ENCODE data around the gene PRSS33.

The PRSS33 gene
- total RNA-seq: 0 reads per million in 2 donors

- no peak for DNase-seq
Measured at GRCh38 chr16:2787406-2787805, at the start of gene PRSS33. Gene PRSS33 (minus strand): TSS chr16:2787560. CDS start chr16:2786547, 1,013 bp downstream.

DNA sequence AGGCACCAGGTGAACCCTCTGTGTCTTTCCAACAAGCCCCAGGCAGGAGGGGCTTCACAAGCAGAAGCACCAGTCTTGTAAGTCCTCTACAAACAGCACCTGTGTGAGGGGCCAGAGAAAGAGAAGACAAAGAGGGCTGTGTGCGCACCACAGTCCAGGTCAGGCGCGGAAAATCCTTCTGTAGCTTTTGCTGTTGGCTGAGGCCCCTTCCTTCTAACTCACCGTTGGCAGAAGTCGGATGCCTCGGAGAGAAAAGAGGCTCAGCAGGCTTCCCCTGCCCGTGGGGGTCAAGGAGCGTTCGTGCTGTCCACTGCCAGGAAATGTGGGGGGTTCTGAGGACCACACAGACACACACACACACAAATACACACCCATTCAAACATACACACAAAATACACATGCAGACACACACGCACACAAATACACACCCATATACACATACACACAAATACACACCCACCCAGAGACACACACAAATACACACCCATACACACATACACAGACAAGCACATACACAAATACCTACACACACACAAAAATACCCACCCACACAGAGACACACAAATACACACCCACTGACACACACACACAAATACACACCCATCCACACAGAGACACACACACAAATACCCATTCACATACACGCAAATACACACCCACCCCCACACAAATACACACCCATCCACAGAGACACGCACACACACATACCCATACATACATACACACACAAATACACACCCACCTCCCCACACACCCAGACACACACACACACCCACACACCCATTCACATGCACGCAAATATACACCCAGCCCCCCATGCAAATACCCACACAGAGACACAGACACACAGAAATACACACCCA lies 49.5 kb upstream of the PRSS33 start:
- no peak for DNase-seq

GRCh38 chr16:2835638-2836493 lies 48.5 kb upstream of the PRSS33 start:
- no peak for DNase-seq

DNA sequence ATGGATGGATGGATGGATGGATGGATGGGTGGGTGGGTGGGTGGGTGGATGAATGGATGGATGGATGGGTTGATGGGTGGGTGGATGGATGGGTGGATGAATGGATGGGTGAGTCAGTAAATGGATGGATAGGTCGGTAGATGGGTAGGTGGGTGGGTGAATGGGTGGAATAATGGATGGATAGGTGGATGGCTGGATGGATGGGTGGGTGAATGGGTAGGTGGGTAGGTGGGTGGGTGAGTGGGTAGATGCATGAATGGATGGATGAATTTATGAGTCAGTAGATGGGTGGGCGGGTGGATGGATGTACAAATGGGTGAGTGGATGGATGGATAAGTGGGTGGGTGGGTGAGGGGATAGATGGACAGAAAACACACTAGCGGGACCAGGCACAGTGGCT lies 47.6 kb upstream of the PRSS33 start:
- DNase-seq: no peak

DNA sequence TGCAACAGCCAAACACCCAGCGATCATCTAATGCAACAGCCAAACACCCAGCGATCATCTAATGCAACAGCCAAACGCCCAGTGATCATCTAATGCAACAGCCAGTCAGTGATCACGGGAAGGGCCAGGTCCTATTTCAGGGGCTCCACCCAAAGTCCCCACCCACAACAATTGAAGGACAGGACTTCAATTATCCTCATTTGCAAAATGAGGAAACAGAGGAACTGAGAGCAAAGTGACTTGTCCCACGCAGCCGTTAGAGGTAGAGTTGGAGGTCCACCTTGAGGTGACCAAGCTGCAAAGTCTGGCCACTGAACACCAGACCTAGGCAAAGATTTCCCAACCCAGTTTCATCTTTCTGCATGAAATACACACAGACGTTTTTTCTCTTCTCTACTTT lies 46.4 kb upstream of the PRSS33 start:
- no peak for DNase-seq

- no peak for DNase-seq
Measured at GRCh38 chr16:2831203-2831602, 43.8 kb upstream of the PRSS33 start.

GRCh38 chr16:2830355-2830695 lies 43.0 kb upstream of the PRSS33 start:
- no peak for DNase-seq

GRCh38 chr16:2829501-2830354 lies 42.4 kb upstream of the PRSS33 start, which contains the start of gene ZG16B:
Gene ZG16B (plus strand): TSS chr16:2830303. CDS start chr16:2830442, 139 bp downstream.
- no peak for DNase-seq

- DNase-seq: no peak
Measured at GRCh38 chr16:2828876-2829430, 41.6 kb upstream of the PRSS33 start.

- DNase-seq: no peak
Measured at GRCh38 chr16:2828521-2828840, 41.1 kb upstream of the PRSS33 start.

GRCh38 chr16:2827831-2828520 lies 40.6 kb upstream of the PRSS33 start:
- DNase-seq: no peak

DNA sequence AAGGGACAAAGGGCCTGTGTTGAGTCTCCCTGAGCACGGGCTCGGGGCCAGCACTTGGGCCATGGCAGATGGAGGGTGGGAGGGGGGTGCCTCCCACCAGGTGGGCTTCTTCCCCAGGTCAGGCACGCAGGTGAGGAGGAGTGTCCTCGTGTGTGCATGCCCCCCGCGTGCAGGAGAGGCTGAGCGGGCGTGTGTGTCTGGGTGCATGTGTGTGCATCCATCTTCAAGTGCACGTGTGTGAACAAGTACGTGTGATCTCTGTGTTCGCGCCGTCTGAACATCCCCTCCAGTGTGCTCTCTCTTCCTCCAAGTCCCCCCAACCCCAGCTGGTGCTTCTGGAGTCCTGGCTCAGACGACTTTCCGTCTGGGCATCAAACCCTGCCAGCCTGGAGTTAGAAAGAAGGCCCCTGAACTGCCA lies 40.0 kb upstream of the PRSS33 start:
- DNase-seq: no peak

DNA sequence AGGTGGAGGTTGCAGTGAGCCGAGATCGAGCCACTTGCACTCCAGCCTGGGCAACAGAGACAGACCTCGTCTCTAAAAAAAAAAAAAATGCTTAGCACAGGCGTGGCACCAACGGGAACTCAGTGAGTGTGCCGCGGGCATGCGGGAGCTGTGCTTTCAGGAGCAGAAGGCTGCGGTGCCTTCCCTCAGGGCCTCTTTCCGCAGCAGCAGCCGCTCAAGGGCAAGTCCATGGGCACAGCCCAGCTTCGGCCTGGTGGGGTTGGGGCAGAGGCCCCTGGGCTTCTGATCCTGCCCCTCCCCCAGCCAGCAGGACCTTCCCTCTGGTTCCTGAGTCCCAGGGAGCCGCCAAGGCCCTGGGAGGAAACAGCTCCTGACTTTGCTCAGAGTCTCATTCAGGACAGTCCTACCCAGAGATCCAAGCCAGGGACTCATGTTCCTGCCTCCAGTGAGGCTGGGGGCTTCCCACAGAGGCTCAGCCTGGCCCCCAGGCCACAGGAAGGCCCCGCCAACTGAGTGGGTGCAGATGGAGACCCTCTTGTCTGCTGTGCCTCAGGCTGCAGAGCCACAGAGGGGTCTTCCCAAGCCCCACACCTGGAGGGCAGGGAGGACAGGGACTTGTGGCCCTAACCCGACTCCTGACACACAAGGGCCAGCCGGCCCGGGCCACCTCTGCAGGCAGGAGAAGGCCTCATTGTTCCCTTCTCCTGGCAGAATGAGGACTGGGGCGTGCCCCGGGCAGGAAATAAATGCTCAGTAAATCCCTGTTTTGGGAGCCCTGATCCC lies 39.4 kb upstream of the PRSS33 start:
- no peak for DNase-seq

DNA sequence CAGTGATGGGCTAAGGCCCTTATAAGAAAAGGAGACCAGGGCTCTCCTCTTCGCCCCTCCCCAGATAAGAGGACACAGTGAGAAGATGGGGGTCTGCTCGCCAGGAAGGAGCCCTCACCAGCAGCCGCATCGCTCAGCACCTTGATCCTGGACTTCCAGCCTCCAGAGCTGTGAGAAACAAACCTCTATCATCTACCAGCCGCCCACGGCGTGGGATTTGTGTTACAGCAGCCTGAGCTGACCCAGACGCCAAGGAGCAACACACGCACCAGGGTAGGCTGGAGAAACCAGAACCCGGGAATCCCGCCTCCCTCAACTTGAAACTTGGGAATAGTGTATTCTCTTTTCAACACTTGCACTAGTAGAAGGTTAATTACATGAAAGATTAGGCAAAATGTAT lies 38.5 kb upstream of the PRSS33 start:
- DNase-seq: no peak

GRCh38 chr16:2825049-2825742 lies 37.8 kb upstream of the PRSS33 start:
- no peak for DNase-seq

GRCh38 chr16:2824626-2825025 lies 37.3 kb upstream of the PRSS33 start:
- no peak for DNase-seq

GRCh38 chr16:2822496-2822895 lies 35.1 kb upstream of the PRSS33 start:
- DNase-seq: no peak

DNA sequence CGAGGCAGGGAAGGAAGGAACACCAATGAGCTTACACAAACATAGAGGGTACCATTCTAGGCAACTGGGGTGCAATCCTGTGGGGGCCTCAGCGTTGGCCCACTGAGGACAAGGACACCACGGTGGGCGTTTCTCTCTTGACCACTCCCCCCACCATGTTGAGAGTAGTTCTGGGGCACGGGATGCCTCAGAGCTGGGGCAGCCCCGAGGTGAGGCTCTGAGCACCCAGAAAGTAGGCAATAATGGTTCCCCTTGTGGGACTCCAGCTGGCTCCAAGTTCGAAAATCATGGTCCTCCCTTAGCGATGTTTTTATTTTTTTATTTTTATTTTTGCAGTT lies 34.8 kb upstream of the PRSS33 start:
- no peak for DNase-seq

GRCh38 chr16:2821487-2822157 lies 34.3 kb upstream of the PRSS33 start:
- no peak for DNase-seq

- DNase-seq: no peak
Measured at GRCh38 chr16:2820836-2821486, 33.6 kb upstream of the PRSS33 start.

Data from T-helper 9 cell (primary cell).